Liver (tissue), 3 donors: Measurements from ENCODE around the gene BRD4.

Experiments used
- RAD21 ChIP-seq, 2 donors: IDR thresholded peaks; 2 replicates each; pipeline ENCODE4 v1.6.1; 2016; ENCODE audit warnings: antibody characterized with exemption in 2 of 2, mild to moderate bottlenecking in 2 of 2
- RXRA ChIP-seq, 2 donors: IDR thresholded peaks; 2 replicates each; pipeline ENCODE4 v1.6.1; 2017 to 2018; ENCODE audit warnings: antibody characterized with exemption in 2 of 2, mild to moderate bottlenecking in 1 of 2
- TAF1 ChIP-seq: conservative IDR thresholded peaks from 2 replicates; pipeline ENCODE4 v1.6.1; 2016; ENCODE audit warnings: antibody characterized with exemption, mild to moderate bottlenecking
- TF ChIP-seq, protein P1 (sequence below): fragments of 150-350 bp; IDR thresholded peaks from 2 replicates; pipeline ENCODE4 v1.5.1; 2017; ENCODE audit warnings: improper control_type of control experiment, low read depth, low read length; ENCODE audit not compliant: missing input control
- TF ChIP-seq, protein P2 (sequence below): IDR thresholded peaks from 2 replicates; pipeline ENCODE4 v1.6.1; 2016; ENCODE audit warnings: antibody characterized with exemption
- TF ChIP-seq, protein P3 (sequence below): IDR thresholded peaks from 2 replicates; pipeline ENCODE4 v1.6.1; 2016; ENCODE audit warnings: antibody characterized with exemption
- donor health status: healthy.
- donor health status: healthy.

DNA sequence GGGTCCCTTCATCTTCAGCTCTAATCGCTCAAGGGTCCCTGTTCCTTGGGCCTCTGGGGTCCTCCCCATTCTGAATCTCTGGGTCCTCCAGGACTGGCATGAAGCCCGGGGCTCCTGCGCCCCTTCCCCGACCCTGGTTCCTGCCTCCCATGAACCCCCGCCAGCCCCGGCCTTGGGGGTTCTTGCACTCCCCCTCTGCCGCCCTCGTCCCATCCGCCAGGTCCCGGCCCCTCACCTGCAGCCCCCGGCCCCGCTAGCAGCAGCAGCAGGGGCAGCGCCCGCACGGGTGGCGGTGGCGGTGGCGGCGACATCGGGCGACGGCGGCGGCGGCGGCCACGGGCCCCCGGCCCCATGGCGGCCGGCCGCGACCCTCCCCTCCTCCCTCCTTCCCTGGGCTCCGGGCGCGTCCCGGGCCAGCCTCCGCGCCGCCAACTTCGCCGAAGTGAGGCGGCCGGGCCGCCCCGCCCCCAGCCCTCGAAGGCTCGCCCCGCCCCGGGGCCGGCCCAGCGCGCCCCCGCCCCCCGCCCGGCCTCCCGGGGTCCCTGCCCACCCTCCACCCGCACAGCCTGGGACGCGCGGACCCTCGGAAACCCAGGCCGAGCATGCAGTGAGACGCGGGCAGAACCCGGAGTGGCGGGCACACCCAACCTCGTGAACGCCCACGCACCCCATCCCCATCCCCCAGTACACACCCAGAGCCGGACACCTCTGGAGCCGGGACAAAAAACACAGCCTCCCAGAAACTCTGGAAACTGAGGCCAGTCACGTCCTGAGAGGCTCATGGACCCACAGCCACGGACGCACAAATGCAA lies 131.6 kb downstream of the BRD4 start, which contains the start of gene NOTCH3:
- TF ChIP-seq RAD21 (IDR thresholded peaks at IDR 0.05): no peak
- TF ChIP-seq RXRA (IDR thresholded peaks at IDR 0.05): no peak
- TF ChIP-seq, protein P1, sequence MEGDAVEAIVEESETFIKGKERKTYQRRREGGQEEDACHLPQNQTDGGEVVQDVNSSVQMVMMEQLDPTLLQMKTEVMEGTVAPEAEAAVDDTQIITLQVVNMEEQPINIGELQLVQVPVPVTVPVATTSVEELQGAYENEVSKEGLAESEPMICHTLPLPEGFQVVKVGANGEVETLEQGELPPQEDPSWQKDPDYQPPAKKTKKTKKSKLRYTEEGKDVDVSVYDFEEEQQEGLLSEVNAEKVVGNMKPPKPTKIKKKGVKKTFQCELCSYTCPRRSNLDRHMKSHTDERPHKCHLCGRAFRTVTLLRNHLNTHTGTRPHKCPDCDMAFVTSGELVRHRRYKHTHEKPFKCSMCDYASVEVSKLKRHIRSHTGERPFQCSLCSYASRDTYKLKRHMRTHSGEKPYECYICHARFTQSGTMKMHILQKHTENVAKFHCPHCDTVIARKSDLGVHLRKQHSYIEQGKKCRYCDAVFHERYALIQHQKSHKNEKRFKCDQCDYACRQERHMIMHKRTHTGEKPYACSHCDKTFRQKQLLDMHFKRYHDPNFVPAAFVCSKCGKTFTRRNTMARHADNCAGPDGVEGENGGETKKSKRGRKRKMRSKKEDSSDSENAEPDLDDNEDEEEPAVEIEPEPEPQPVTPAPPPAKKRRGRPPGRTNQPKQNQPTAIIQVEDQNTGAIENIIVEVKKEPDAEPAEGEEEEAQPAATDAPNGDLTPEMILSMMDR: no peak
- TF ChIP-seq TAF1: no peak
- TF ChIP-seq, protein P2, sequence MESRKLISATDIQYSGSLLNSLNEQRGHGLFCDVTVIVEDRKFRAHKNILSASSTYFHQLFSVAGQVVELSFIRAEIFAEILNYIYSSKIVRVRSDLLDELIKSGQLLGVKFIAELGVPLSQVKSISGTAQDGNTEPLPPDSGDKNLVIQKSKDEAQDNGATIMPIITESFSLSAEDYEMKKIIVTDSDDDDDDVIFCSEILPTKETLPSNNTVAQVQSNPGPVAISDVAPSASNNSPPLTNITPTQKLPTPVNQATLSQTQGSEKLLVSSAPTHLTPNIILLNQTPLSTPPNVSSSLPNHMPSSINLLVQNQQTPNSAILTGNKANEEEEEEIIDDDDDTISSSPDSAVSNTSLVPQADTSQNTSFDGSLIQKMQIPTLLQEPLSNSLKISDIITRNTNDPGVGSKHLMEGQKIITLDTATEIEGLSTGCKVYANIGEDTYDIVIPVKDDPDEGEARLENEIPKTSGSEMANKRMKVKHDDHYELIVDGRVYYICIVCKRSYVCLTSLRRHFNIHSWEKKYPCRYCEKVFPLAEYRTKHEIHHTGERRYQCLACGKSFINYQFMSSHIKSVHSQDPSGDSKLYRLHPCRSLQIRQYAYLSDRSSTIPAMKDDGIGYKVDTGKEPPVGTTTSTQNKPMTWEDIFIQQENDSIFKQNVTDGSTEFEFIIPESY: no peak
- TF ChIP-seq, protein P3, sequence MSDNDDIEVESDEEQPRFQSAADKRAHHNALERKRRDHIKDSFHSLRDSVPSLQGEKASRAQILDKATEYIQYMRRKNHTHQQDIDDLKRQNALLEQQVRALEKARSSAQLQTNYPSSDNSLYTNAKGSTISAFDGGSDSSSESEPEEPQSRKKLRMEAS: no peak
